Measurements from ENCODE around the gene GNL3.
"Not testable (repeated sequence)": the region's sequence is repeated elsewhere in the genome, so short reads cannot be mapped to it uniquely, and the experiment has no call there.

GNL3 gene

GRCh38 chr3:52721730-52722008, 35.8 kb downstream of the GNL3 start:
- DNase-seq = no peak

- DNase-seq = no peak
These were observed 36.7 kb downstream of the GNL3 start for GRCh38 chr3:52722491-52722890.

- DNase-seq = no peak
These were observed 38.1 kb downstream of the GNL3 start for GRCh38 chr3:52723935-52724334.

- DNase-seq = no peak
These were observed 38.7 kb downstream of the GNL3 start for GRCh38 chr3:52724511-52724910.

- not testable (repeated sequence) for DNase-seq
These were observed 42.9 kb downstream of the GNL3 start for GRCh38 chr3:52728753-52729152.

GRCh38 chr3:52730681-52731080, 44.8 kb downstream of the GNL3 start:
- DNase-seq = no peak

- DNase-seq = no peak
These were observed 45.8 kb downstream of the GNL3 start for GRCh38 chr3:52731590-52731989.

- no peak for DNase-seq
These were observed 47.5 kb downstream of the GNL3 start for GRCh38 chr3:52733256-52733891.

GRCh38 chr3:52739730-52740129, 53.9 kb downstream of the GNL3 start:
- no peak for DNase-seq

GRCh38 chr3:52742418-52743041, 56.7 kb downstream of the GNL3 start:
- no peak for DNase-seq

GRCh38 chr3:52743152-52743551, 57.3 kb downstream of the GNL3 start:
- no peak for DNase-seq

- no peak for DNase-seq
These were observed 57.9 kb downstream of the GNL3 start for GRCh38 chr3:52743721-52744120.

Data from SHP77 treated with DMSO at 0.1 percent for 48 hours (cell line).